K562 treated with DMSO at 1 percent for 12 hours (cell line): ENCODE measurements around the gene OR4Q3. TPM values are rescaled to one million over a fixed set of nuclear protein-coding genes. Genes with fewer than 3 reads are reported as not detected.

Experiments
- total RNA-seq: library from RNA; unstranded; fragments of 300-600 nt; gene quantifications from 2 replicates; pipeline ENCODE4 v1.2.3, GENCODE V29; 2022; ENCODE audit not compliant: insufficient read depth

OR4Q3 gene
- not detected in 2 replicates for total RNA-seq

DNA sequence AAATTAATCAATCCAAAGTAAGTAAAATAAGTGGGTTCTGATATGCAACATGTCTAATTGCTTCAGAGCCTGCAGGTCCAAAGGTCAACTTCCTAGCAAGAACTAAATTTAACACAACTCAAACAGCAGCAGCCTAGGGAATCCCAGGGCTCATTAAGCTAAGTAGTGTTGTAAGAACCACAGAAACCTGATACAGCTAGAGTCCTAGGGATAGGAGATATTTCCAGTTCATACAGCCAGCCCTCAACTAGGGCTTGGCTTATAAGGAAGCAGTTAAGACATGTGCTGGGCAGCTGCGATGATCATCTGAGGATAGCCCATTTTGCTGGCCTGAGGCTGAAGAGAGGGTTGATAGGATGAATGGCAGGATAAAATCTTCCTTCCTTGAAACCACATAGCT lies at the start of gene OR4Q3:
TSS of gene OR4Q3 (plus strand) at position 316 of the 400 bp plus-strand sequence.

DNA sequence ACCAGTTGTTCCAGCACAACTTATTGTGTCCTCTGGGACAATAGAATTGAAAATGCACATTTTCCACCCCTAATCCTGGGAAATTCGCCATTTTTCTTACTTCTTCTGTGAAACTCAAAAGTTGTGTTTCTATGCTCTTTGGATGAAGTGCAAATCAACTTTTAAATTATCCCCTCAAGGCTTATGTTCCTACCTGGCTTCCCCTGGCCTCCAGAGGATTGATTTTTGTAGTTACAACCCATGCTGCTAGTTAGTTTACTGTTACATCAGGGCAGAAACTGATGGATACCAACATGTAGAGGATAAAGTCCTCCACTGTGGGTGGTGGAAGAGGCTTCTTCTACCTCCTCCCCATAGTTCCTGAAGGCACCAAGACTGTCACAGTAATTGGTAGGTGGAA lies 29.8 kb downstream of the OR4Q3 start, which contains the start of gene OR4M1:
TSS of gene OR4M1 (plus strand) at position 301 of the 400 bp plus-strand sequence. CDS start 6,819 bp downstream, outside the sequence.

Other genes starting within 250 kb of the OR4Q3 start
- gene OR11H2, start 29.7 kb upstream of the OR4Q3 start, total RNA-seq: not detected in 2 replicates
- not detected in 2 replicates for gene OR4M1, start 29.9 kb downstream of the OR4Q3 start, total RNA-seq
- gene OR4N2, start 60.2 kb downstream of the OR4Q3 start, total RNA-seq: not detected in 2 replicates
- not detected in 2 replicates for gene OR4K2, start 131.6 kb downstream of the OR4Q3 start, total RNA-seq
- not detected in 2 replicates for gene OR4K5, start 177.0 kb downstream of the OR4Q3 start, total RNA-seq
- not detected in 2 replicates for gene OR4K1, start 187.3 kb downstream of the OR4Q3 start, total RNA-seq
- not detected in 2 replicates for gene OR4K15, start 232.0 kb downstream of the OR4Q3 start, total RNA-seq